Activated naive CD4-positive, alpha-beta T cell treated with anti-CD3 and anti-CD28 coated beads, Interleukin-2, amount 50 U/mL, for 16 hours (primary cell): ENCODE data around the gene CLIP2.
"Not testable (repeated sequence)": the region's sequence is repeated elsewhere in the genome, so short reads cannot be mapped to it uniquely, and the experiment has no call there.

Experiments
- DNase-seq: peaks from one replicate; pipeline ENCODE4 v3.0.0-alpha.2; 2020

The CLIP2 gene

DNA sequence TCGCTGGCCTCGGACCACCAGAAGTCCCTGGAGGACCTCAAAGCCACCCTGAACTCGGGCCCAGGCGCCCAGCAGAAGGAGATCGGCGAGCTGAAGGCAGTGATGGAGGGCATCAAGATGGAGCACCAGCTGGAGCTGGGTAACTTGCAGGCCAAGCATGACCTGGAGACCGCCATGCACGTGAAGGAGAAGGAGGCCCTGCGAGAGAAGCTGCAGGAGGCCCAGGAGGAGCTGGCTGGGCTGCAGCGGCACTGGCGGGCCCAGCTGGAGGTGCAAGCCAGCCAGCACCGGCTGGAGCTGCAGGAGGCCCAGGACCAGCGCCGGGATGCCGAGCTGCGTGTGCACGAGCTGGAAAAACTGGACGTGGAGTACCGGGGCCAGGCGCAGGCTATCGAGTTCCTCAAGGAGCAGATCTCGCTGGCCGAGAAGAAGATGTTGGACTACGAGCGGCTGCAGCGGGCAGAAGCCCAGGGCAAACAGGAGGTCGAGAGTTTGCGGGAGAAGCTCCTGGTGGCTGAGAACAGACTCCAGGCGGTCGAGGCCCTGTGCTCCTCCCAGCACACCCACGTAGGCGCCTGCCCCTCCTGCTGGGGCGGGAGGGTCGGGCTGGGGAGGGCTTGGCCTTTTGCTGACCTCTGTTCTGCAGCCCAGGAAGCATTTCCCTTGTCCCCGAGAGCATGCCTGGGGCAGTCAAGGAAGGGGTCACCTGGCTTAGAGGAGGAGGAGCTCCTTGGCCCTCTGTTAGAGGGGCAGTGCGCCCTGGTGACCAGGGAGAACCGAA, 87.2 kb downstream of the CLIP2 start:
- no peak for DNase-seq

- no peak for DNase-seq
These were observed 90.7 kb downstream of the CLIP2 start for GRCh38 chr7:74379938-74380337.

GRCh38 chr7:74380720-74381119, 91.5 kb downstream of the CLIP2 start:
- no peak for DNase-seq

- not testable (repeated sequence) for DNase-seq
These were observed 94.9 kb downstream of the CLIP2 start for GRCh38 chr7:74384086-74384485.

GRCh38 chr7:74384854-74385253, 95.6 kb downstream of the CLIP2 start:
- not testable (repeated sequence) for DNase-seq

DNA sequence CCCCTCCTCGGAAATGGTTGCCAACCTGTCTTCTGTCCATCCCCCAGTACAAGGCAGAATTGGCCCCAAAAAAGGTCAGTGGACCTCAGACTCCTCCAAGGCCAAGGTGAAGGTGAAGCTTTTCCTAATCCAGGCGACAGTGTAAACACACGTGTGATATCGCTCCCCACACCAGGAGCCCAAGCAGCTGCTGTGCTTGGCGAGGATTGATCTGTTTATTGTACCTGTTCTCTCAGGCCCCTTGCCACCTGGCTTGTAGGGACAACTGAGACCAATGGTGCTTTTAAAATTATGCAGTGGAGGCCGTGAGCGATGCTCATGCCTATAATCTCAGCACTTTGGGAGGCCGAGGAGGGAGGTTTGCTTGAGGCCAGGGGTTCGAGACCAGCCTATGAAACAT, 98.4 kb downstream of the CLIP2 start:
- no peak for DNase-seq

DNA sequence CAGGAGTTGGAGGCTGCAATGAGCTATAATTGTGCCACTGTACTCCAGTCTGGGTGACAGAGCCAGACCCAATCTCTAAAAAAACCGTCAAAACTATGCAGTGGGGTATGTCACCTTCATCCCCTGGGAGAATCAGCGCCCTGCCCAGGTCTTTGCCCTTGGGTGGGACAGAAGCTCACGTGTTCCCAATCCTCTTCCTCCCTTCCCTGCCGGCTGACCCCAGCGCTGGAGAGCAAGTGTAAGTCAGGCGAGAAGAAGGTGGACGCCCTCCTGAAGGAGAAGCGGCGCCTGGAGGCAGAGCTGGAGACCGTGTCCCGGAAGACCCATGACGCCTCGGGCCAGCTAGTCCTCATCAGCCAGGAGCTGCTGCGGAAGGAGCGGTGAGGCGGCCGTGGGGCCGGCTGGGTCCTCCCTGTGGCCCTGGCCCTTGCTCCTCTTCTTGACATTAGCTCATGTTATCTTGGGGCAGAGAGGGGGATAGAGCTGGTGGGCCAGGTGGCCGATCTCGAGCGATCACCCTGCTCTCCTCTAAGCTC, 99.7 kb downstream of the CLIP2 start:
- DNase-seq: no peak

DNA sequence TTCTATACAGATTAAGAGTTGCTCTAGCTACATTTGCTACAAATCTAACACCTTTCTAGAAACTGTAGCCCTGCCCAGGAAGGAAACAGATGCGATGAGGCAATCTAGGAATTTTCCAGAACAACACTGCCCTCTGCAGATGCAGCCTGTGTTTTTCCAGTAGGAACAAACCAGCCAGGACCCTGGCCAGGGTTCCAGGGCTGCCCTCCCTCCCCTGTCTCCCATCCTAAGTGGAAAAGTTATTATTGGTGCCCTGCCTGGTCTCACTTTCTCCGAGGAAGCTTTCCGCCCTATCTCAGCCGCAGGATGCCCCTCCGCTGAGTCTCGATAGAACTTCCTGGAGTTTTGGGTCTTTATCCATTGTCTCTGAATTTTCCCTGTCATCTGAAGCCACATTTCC, 104.5 kb downstream of the CLIP2 start:
- not testable (repeated sequence) for DNase-seq

- DNase-seq: not testable (repeated sequence)
These were observed 105.4 kb downstream of the CLIP2 start for GRCh38 chr7:74394601-74395000.

DNA sequence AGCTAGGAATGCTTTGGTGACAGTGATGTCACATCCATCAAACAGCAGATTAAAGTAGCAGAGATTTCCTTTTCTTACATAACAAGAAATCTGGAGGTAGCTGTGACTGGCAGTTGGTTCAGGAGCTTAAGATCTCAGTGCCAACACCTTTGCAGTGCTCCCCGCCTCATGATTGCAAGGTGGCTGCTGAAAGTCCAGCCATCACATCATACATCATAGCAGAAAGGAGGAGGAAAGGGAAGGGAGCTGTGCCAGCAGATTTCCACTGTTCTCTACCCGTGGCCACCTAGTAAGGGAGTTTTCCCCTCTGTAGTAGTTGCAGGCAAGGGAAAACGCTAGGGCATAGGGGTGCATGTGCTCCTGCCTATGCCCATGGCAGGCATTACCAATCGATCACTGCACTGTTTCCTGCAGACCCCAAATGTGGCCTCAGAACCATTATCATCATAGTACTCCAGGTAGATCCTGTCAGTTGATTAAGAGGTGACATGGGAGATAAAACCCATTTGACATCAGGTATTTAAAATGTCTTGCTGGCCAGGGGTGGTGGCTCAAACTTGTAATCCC, 106.6 kb downstream of the CLIP2 start:
- DNase-seq: no peak

DNA sequence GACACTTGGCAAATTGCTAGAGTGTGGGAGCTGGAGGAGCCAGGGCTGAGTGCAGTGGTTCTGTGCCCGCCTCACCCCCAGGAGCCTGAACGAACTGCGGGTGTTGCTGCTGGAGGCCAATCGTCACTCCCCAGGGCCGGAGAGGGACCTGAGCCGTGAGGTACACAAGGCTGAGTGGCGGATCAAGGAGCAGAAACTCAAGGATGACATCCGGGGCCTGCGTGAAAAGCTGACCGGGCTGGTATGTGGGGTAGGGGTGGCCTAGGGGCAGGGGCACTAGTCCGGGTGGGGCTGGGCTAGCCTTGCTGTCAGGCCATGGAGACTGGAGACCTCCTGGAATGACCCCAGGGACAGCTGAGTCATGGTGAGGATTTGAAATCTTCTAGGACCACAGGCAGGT, 107.8 kb downstream of the CLIP2 start:
- DNase-seq: no peak

DNA sequence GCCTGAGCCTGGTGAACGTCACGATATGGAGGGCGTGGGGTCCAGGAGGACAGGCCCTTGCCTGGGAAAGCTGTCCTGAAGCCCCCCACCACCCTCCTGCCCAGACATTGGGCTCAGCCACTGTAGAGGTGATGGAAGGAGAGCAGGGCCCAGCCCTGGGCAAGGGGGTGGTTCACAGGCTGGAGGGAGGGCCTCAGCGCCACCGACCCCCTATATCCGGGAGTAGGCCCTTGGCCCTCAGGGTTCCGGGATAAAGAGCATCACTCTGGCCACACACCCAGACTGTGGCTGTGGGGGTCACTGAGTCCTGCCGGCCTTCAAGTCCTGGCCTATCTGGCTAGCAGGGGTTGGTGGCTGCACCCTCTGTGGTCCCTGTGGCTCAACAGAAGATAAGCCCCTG, 109.2 kb downstream of the CLIP2 start:
- DNase-seq: no peak

GRCh38 chr7:74399006-74399405, 109.8 kb downstream of the CLIP2 start:
- no peak for DNase-seq

DNA sequence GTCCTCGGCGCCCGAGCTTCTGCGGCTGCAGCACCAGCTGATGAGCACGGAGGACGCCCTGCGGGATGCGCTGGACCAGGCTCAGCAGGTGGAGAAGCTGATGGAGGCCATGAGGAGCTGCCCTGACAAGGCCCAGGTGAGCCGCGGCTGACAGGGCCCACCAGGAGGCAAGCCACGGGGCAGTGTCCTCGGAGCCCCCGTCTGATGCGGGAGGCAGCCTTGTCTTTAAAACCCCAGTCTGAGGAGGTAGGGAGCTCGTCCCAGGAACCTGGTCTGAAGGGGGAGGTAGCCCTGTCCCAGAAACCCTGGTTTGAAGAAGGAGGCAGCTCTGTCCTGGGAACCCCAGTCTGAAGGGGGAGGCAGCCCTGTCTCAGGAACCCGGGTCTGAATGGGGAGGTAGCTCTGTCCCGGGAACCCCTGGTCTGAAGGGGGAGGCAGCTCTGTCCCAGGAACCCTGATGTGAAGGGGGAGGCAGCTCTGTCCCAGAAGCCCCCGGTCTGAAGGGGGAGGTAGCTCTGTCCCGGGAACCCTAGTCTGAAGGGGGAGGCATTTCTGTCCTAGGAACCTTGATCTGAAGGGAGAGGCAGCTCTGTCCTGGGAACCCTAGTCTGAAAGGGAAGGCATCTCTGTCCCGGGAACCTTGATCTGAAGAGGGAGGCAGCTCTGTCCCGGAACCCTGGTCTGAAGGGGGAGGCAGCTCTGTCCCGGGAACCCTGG, 111.4 kb downstream of the CLIP2 start:
- no peak for DNase-seq

DNA sequence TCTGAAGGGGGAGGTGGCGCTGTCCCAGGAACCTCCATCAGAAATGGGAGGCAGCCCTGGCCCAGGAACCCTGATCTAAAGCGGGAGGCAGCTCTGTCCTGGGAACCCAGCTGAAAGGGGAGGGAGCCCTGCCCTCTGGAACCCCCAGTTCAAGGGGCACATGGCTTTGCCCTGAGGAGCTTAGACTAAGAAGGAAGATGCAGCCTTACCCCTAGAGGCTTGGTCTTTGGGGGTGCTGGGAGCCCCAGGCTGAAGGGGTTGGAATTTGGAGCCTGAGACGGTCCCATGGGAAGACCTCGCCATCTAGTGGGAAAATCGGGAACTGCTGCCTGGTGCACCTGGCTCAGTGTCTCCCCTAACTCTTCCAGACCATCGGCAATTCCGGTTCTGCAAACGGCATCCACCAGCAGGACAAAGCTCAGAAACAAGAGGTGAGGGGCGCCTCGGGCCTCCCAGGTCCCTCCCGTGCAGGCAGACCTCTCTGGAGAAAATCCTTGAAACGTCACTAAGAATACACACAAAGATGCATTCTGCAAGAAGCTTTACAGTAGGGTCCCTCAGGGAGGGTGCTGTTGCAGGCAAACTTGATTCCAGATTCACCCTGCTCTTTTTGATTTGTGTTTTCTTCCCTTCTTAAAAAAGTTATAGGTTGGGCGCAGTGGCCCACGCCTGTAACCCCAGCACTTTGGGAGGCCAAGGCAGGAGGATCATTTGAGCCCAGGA, 112.1 kb downstream of the CLIP2 start:
- DNase-seq: peak; percentile 70

- DNase-seq: not testable (repeated sequence)
These were observed 113.5 kb downstream of the CLIP2 start for GRCh38 chr7:74402668-74403067.

DNA sequence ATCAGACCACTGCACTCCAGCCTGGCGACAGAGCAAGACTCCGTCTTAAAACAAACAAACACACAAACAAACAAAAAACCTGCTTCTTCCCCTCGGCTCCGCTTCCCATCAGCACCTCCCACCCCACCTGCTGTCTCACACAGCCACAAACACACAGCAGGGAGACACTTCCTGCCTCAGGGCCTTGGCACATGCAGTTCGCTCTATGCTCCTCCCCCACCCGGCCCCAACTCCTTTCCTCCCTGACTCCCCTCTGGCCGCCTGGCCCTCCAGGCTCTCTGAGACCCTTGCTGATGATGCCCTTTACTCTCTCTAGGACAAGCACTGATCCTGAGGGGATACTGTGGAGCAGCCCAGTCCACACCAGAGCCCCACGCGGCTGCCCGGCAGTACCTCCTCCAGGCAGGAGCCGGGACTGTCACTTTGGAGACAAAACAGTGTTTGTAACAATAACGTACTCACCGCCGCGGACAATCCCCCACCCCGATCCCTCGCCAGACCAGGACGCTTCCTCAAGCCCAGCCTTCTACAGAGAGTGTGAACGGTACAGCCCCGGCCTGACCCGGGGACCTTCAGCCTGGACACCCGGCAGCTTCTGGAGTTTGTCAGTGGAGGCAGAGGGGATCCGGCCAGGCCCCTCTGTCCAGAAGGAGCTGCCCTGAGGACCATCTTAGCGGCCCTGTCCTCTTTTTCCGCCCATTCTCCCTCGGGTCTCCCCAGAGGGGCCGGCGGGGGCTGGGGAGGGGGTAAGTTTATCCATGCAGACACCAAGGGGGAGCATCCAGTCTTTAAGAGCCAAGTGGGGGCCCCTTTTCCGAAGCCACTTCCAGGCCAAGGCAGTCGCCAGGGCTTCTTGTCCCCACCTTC, 114.5 kb downstream of the CLIP2 start:
- DNase-seq: no peak

DNA sequence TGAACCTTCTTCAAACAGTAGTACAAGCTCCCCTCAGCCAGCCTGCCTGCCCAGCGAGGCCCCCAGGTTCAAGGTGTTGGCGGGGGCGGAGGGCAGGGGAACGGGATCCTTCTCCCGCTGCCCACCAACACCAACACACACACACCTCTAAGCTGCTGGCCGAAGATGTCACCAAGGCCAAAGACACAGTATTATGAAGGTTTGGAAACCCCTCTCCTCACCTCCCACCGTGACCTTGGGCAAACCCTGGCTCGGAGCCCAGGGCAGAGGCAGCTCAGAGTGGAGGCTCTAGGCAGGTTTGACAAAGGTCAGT, 115.1 kb downstream of the CLIP2 start:
- no peak for DNase-seq

DNA sequence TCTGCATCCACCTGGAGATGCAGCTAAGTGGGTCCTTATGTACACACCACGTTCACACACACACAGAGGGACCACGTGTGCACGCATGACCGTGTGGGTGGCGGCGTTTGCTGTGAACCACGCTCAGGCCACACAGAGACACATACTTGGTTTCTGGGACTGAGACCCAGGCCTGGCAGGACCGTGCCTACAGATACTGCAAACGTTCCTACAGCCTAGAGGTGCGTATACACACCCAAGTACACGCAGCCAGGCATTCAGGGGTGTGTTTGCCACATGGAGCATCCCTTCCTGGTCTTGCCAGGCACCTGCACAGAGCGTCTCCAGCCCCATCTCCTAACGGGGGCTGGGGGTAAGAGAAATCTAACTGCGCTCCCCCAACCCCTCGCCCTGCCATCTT, 115.5 kb downstream of the CLIP2 start:
- no peak for DNase-seq

- no peak for DNase-seq
These were observed 116.1 kb downstream of the CLIP2 start for GRCh38 chr7:74405191-74405898.

DNA sequence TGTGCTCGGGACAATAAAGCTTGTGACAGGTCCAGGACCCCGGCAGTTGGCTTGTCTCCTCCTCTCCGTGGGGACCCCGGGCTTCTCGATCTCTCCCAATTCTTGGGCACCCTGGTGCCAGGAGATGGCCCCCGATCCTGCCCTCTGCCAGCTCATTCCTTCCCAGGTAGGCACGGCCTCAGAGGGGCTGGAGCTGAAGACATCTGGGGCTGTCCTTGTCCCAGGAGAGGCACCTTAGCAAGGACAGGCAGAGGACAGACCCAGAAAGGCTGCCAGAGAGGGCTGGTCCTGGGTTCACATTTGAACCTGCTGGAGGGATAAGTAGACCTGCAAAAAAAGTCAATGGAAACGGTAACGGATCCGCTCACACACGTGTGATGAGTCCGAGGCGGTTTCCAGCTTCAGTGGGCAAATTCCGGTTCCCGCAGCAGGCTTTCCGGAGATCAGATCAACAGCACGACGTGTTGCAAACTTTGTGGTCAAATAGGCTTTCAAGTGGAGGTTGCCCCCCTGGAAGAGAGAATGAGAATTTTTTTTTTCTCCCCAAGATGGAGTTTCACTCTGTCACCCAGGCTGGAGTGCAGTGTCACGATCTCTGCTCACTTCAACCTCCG, 116.8 kb downstream of the CLIP2 start:
- no peak for DNase-seq
